Ovary (tissue), 3 donors: ENCODE measurements around the gene SMIM13.

Experiments used
- EP300 ChIP-seq: sonication (generic); formaldehyde crosslinking; IDR thresholded peaks from one replicate; pipeline ENCODE4 v1.6.1; 2017; ENCODE audit warnings: antibody characterized with exemption
- POLR2A ChIP-seq: fragments of 450-650 bp; IDR thresholded peaks from one replicate; pipeline ENCODE4 v1.6.1; 2017; ENCODE audit warnings: antibody characterized with exemption, mild to moderate bottlenecking, moderate library complexity
- TF ChIP-seq, protein P1 (sequence below), 3 donors: fragments of 450-650 bp in 2 of 3; fragments of 200-600 bp in 1 of 3; IDR thresholded peaks; one replicate each; pipeline versions ENCODE4 v1.5.1 to v1.8.0; 2016 to 2022; ENCODE audit warnings: antibody characterized with exemption in 3 of 3, mild to moderate bottlenecking in 1 of 3
- donor health status: DM: no; HTN: no; CAD: no.

DNA sequence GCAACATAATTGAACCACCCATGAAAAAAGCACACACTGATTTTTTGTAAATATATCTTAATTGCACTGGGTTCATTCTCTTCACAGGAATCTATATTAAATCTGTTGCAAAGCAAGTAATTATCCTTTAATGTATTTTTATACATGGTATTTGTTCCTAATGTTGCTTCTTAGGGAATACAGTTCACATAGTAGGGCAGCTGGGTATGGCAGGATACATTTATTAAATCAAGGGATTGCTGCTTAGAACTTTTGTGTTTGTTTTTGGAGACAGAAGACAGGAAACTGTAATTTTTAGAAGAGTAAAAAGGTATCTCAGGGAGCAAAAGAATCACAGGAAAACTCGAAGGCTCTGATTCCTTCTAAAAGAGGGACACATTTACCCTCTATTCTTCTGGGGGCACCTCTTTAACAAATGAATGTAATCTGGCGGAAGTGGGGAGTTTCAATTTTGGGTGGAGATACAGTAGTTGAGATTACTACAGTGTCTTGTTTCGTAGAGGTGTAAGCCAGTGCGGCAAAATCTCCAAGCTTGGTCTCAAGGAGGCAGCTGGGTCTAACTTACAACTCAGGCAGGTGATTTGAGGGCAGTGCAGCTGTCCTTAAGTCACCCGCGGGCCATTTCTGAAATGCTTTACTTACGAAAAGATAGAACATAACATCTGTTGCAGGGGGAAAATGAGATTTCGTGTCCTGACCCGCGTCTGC, 812 bp upstream of the SMIM13 start:
- TF ChIP-seq, protein P1, sequence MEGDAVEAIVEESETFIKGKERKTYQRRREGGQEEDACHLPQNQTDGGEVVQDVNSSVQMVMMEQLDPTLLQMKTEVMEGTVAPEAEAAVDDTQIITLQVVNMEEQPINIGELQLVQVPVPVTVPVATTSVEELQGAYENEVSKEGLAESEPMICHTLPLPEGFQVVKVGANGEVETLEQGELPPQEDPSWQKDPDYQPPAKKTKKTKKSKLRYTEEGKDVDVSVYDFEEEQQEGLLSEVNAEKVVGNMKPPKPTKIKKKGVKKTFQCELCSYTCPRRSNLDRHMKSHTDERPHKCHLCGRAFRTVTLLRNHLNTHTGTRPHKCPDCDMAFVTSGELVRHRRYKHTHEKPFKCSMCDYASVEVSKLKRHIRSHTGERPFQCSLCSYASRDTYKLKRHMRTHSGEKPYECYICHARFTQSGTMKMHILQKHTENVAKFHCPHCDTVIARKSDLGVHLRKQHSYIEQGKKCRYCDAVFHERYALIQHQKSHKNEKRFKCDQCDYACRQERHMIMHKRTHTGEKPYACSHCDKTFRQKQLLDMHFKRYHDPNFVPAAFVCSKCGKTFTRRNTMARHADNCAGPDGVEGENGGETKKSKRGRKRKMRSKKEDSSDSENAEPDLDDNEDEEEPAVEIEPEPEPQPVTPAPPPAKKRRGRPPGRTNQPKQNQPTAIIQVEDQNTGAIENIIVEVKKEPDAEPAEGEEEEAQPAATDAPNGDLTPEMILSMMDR (IDR thresholded peaks at IDR 0.05) = no peak
- TF ChIP-seq EP300 = no peak
- TF ChIP-seq POLR2A = no peak
